GM19395 (cell line): ENCODE data around the gene PCDH12.

ENCODE experiments used
- ATAC-seq: cut with Tn5 transposase; IDR thresholded peaks from one replicate; pipeline ENCODE4 v1.9.1; 2021; ENCODE audit warnings: mild to moderate bottlenecking, moderate library complexity; ENCODE audit not compliant: unreplicated experiment

Gene PCDH12

GRCh38 chr5:141910271-141910673 is 47.7 kb downstream of the PCDH12 start:
- ATAC-seq, result no peak

- no peak for ATAC-seq
Observed at GRCh38 chr5:141909212-141909611, 48.8 kb downstream of the PCDH12 start.

GRCh38 chr5:141908796-141909195 is 49.2 kb downstream of the PCDH12 start:
- ATAC-seq, result no peak

GRCh38 chr5:141906972-141907371 is 51.0 kb downstream of the PCDH12 start:
- no peak for ATAC-seq

GRCh38 chr5:141906517-141906916 is 51.5 kb downstream of the PCDH12 start:
- ATAC-seq, result no peak

GRCh38 chr5:141904551-141904950 is 53.5 kb downstream of the PCDH12 start:
- ATAC-seq, result no peak

- no peak for ATAC-seq
Observed at GRCh38 chr5:141903261-141903660, 54.7 kb downstream of the PCDH12 start.

- no peak for ATAC-seq
Observed at GRCh38 chr5:141902015-141902814, 55.8 kb downstream of the PCDH12 start.

- no peak for ATAC-seq
Observed at GRCh38 chr5:141898448-141899049, 59.5 kb downstream of the PCDH12 start.

- no peak for ATAC-seq
Observed at GRCh38 chr5:141897425-141897824, 60.6 kb downstream of the PCDH12 start.
